Inflammatory macrophage treated with lipopolysaccharide for 4 hours (primary cell): ENCODE results near the gene ELAVL1.

Experiments
- DNase-seq: peaks from one replicate; pipeline ENCODE4 v3.0.0-alpha.2; 2020

The ELAVL1 gene

GRCh38 chr19:8020681-8021080, 15.2 kb upstream of the ELAVL1 start:
- DNase-seq, result no peak

GRCh38 chr19:8017808-8018207, 12.4 kb upstream of the ELAVL1 start:
- DNase-seq, result peak; percentile 45

- DNase-seq, result peak; percentile 20
These were observed 523 bp downstream of the ELAVL1 start for GRCh38 chr19:8004723-8005513.

GRCh38 chr19:8004001-8004400, 1.4 kb downstream of the ELAVL1 start:
- no peak for DNase-seq

GRCh38 chr19:8001995-8002849, 3.2 kb downstream of the ELAVL1 start:
- peak; percentile 88 for DNase-seq

- DNase-seq, result no peak
These were observed 3.8 kb downstream of the ELAVL1 start for GRCh38 chr19:8001651-8001994.

- DNase-seq, result no peak
These were observed 5.0 kb downstream of the ELAVL1 start for GRCh38 chr19:8000298-8001038.

GRCh38 chr19:7999376-7999775, 6.1 kb downstream of the ELAVL1 start:
- no peak for DNase-seq

- peak; percentile 24 for DNase-seq
These were observed 7.5 kb downstream of the ELAVL1 start for GRCh38 chr19:7997809-7998480.

GRCh38 chr19:7996883-7997282, 8.6 kb downstream of the ELAVL1 start:
- DNase-seq, result no peak

GRCh38 chr19:7995810-7996158, 9.7 kb downstream of the ELAVL1 start:
- no peak for DNase-seq

- DNase-seq, result no peak
These were observed 10.3 kb downstream of the ELAVL1 start for GRCh38 chr19:7994928-7995809.

- DNase-seq, result no peak
These were observed 11.3 kb downstream of the ELAVL1 start for GRCh38 chr19:7994114-7994513.

GRCh38 chr19:7993560-7993959, 11.9 kb downstream of the ELAVL1 start:
- no peak for DNase-seq

- DNase-seq, result no peak
These were observed 12.9 kb downstream of the ELAVL1 start for GRCh38 chr19:7992575-7992974.

GRCh38 chr19:7989071-7989575, 16.3 kb downstream of the ELAVL1 start:
- DNase-seq, result no peak

- DNase-seq, result no peak
These were observed 17.1 kb downstream of the ELAVL1 start for GRCh38 chr19:7988307-7988706.

- DNase-seq, result no peak
These were observed 18.2 kb downstream of the ELAVL1 start for GRCh38 chr19:7987114-7987768.

- DNase-seq, result no peak
These were observed 18.9 kb downstream of the ELAVL1 start for GRCh38 chr19:7986321-7987113.

- no peak for DNase-seq
These were observed 19.9 kb downstream of the ELAVL1 start for GRCh38 chr19:7985481-7985911.
